DND-41 (cell line): ENCODE measurements around the gene SDC4.
A peak's percentile ranks its signal among the peaks of the same experiment; 100 is the strongest.

Experiments
- ATAC-seq: fragments of 200-7000 bp; cut with Tn5 transposase; 3 replicates; pipeline ENCODE4 v1.9.1; 2021; ENCODE audit warnings: low read depth; ENCODE audit not compliant: insufficient read depth
- DNase-seq: peaks from one replicate; pipeline ENCODE4 v3.0.0-alpha.2; 2020
- H2AFZ ChIP-seq: 2 replicates; pipeline ENCODE4 v1.6.0; 2012; ENCODE audit warnings: low read depth, low read length
- H3K27ac ChIP-seq: 2 replicates; pipeline ENCODE4 v1.5.1; 2012; ENCODE audit warnings: low read length, inconsistent platforms
- H3K27me3 ChIP-seq: fragments of 200-600 bp; sonication (generic); 2 replicates; pipeline ENCODE4 v1.6.0; 2012; ENCODE audit warnings: low read length, mild to moderate bottlenecking, inconsistent platforms; ENCODE audit not compliant: insufficient read depth, poor library complexity
- H3K36me3 ChIP-seq: 2 replicates; pipeline ENCODE4 v1.5.1; 2012; ENCODE audit warnings: low read length, inconsistent platforms; ENCODE audit not compliant: insufficient read depth
- H3K4me1 ChIP-seq: 2 replicates; pipeline ENCODE4 v1.5.1; 2012; ENCODE audit warnings: mild to moderate bottlenecking, low read length; ENCODE audit not compliant: insufficient read depth
- H3K4me2 ChIP-seq: 2 replicates; pipeline ENCODE4 v1.6.0; 2012; ENCODE audit warnings: mild to moderate bottlenecking, moderate library complexity, low read length, inconsistent platforms; ENCODE audit not compliant: insufficient read depth
- H3K4me3 ChIP-seq, 2 experiments: fragments of 200-600 bp in 1 of 2; shearing (Covaris generic) in 1 of 2; 2 replicates each; pipeline ENCODE4 v1.5.1; 2012 to 2016; ENCODE audit warnings: inconsistent platforms in 2 of 2, low read length in 2 of 2, mild to moderate bottlenecking in 2 of 2, low read depth in 1 of 2, moderate library complexity in 1 of 2
- H3K79me2 ChIP-seq: 2 replicates; pipeline ENCODE4 v1.6.0; 2012; ENCODE audit warnings: low read length, inconsistent platforms; ENCODE audit not compliant: insufficient read depth
- H3K9ac ChIP-seq: 2 replicates; pipeline ENCODE4 v1.6.0; 2012; ENCODE audit warnings: low read depth, mild to moderate bottlenecking, inconsistent platforms, low read length, moderate library complexity
- H3K9me3 ChIP-seq: 2 replicates; pipeline ENCODE4 v1.5.1; 2012; ENCODE audit warnings: low read length, moderate library complexity, mild to moderate bottlenecking, inconsistent platforms; ENCODE audit not compliant: insufficient read depth, severe bottlenecking
- H4K20me1 ChIP-seq: 2 replicates; pipeline ENCODE4 v1.6.0; 2012; ENCODE audit warnings: low read length; ENCODE audit not compliant: insufficient read depth
- CTCF ChIP-seq: IDR thresholded peaks from 2 replicates; pipeline ENCODE4 v1.5.1; 2012; ENCODE audit warnings: borderline replicate concordance, low read length, moderate library complexity, mild to moderate bottlenecking; ENCODE audit not compliant: poor library complexity, severe bottlenecking; ENCODE audit errors: extremely low read depth
- EZH2 ChIP-seq: IDR thresholded peaks from 3 replicates; pipeline ENCODE4 v1.6.1; 2012; ENCODE audit warnings: borderline replicate concordance, low read depth, mild to moderate bottlenecking, moderate library complexity, low read length, inconsistent platforms; ENCODE audit not compliant: severe bottlenecking

The SDC4 gene

GRCh38 chr20:45338121-45339030, 9.8 kb downstream of the SDC4 start:
- Histone ChIP-seq H3K27ac (no peak overlapping the region), H3K79me2 (no peaks in the 10 kb centered on the region), H2AFZ (no peak overlapping the region)

GRCh38 chr20:45337367-45338120, 10.7 kb downstream of the SDC4 start:
- TF ChIP-seq EZH2, result no peak
- no peak for TF ChIP-seq CTCF
- Histone ChIP-seq H2AFZ (no peak overlapping the region), H4K20me1 (no peaks in the 10 kb centered on the region), H3K27me3 (peaks cover 35% of the 10 kb centered on the region), H3K4me1 (no peaks in the 10 kb centered on the region), H3K9ac (no peak overlapping the region), H3K27ac (no peak overlapping the region), H3K4me3 (no peak overlapping the region), H3K4me2 (no peak overlapping the region), H3K79me2 (no peaks in the 10 kb centered on the region), H3K36me3 (no peaks in the 10 kb centered on the region), H3K9me3 (no peaks in the 10 kb centered on the region)
- DNase-seq, result no peak
- ATAC-seq, result no peak

More at GRCh38 chr20:45338121-45339030, 9.8 kb downstream of the SDC4 start:
- Histone ChIP-seq H3K4me3 (no peak overlapping the region), H3K27me3 (peaks cover 43% of the 10 kb centered on the region), H3K36me3 (no peaks in the 10 kb centered on the region), H3K9ac (no peak overlapping the region), H3K9me3 (no peaks in the 10 kb centered on the region), H3K4me2 (no peak overlapping the region), H3K4me1 (no peaks in the 10 kb centered on the region), H4K20me1 (no peaks in the 10 kb centered on the region)
- DNase-seq (no peak), ATAC-seq (no peak)
- TF ChIP-seq EZH2 (no peak), CTCF (no peak)

- Histone ChIP-seq H3K4me2 (no peak overlapping the region), H3K4me1 (no peaks in the 10 kb centered on the region), H3K9ac (no peak overlapping the region), H4K20me1 (no peaks in the 10 kb centered on the region), H3K27ac (no peak overlapping the region), H3K9me3 (no peaks in the 10 kb centered on the region), H3K36me3 (no peaks in the 10 kb centered on the region), H3K27me3 (peaks cover 28% of the 10 kb centered on the region), H3K79me2 (no peaks in the 10 kb centered on the region), H3K4me3 (no peak overlapping the region), H2AFZ (no peak overlapping the region)
- TF ChIP-seq EZH2 (no peak), CTCF (no peak)
- DNase-seq (no peak), ATAC-seq (peak; percentile 39; the same call in 2 of the 3 replicates)
Measured at GRCh38 chr20:45336530-45337366, 11.5 kb downstream of the SDC4 start.
